Thoracic aorta (tissue), 2 donors: Measurements from ENCODE around the gene SCN8A. TPM values are rescaled to one million over a fixed set of nuclear protein-coding genes. Genes with fewer than 3 reads are reported as not detected.

ENCODE experiments used
- ATAC-seq: fragments of 150-250 bp; one replicate; pipeline ENCODE4 v1.8.0; 2017; ENCODE audit warnings: low read depth; ENCODE audit not compliant: insufficient number of reproducible peaks, low FRiP score
- DNase-seq: peaks from one replicate; pipeline ENCODE4 v3.0.0-alpha.2; 2020; ENCODE audit warnings: low spot score
- H3K27ac ChIP-seq, 2 donors: fragments of 200-600 bp; sonication (generic); 1 replicate in 1 of 2; 2 replicates in 1 of 2; pipeline ENCODE4 v1.5.1; 2016; ENCODE audit warnings: mild to moderate bottlenecking in 2 of 2, moderate library complexity in 2 of 2
- H3K27me3 ChIP-seq: fragments of 200-600 bp; sonication (generic); replicated peaks from 2 replicates; pipeline ENCODE4 v1.6.0; 2016; ENCODE audit warnings: mild to moderate bottlenecking; ENCODE audit not compliant: insufficient read depth
- H3K36me3 ChIP-seq: fragments of 200-600 bp; sonication (generic); one replicate; pipeline ENCODE4 v1.5.1; 2016
- H3K4me1 ChIP-seq, 2 donors: fragments of 200-600 bp; sonication (generic); 1 replicate in 1 of 2; 2 replicates in 1 of 2; pipeline versions ENCODE4 v1.5.1 to v1.6.0; 2016; ENCODE audit warnings: low read depth in 2 of 2, mild to moderate bottlenecking in 1 of 2; ENCODE audit not compliant: control insufficient read depth in 1 of 2
- H3K4me3 ChIP-seq: fragments of 200-600 bp; sonication (generic); 2 replicates; pipeline ENCODE4 v1.5.1; 2016; ENCODE audit warnings: mild to moderate bottlenecking
- H3K9me3 ChIP-seq: fragments of 200-600 bp; sonication (generic); 2 replicates; pipeline ENCODE4 v1.5.1; 2016
- CTCF ChIP-seq: fragments of 200-600 bp; sonication (generic); IDR thresholded peaks from one replicate; pipeline ENCODE4 v1.5.1; 2019; ENCODE audit warnings: antibody characterized with exemption
- total RNA-seq, 2 donors: library from RNA; depleted of rRNA; stranded (reverse); fragments of >200 nt; gene quantifications; one replicate each; pipeline versions ENCODE4 v1.1.0 to v1.2.3, GENCODE V29; 2016

SCN8A gene
- total RNA-seq, 2 donors from 2014 or later: 0.54 TPM; not detected in 1

- H3K4me3 ChIP-seq: no peak overlapping the region
- no peak overlapping the region for H3K27ac ChIP-seq
- H3K4me1 ChIP-seq: no peaks in the 10 kb centered on the region
- H3K27me3 ChIP-seq: no peaks in the 10 kb centered on the region
- H3K36me3 ChIP-seq: no peaks in the 10 kb centered on the region
- ATAC-seq (no peak), DNase-seq (no peak)
- peaks cover 6% of the 10 kb centered on the region for H3K9me3 ChIP-seq
- TF ChIP-seq CTCF: no peak
These were observed 149.5 kb downstream of the SCN8A start for GRCh38 chr12:51740536-51740935.

- TF ChIP-seq CTCF: no peak
- Histone ChIP-seq H3K4me1 (no peaks in the 10 kb centered on the region), H3K4me3 (no peak overlapping the region), H3K9me3 (peaks cover 6% of the 10 kb centered on the region), H3K27ac (no peak overlapping the region), H3K36me3 (no peaks in the 10 kb centered on the region), H3K27me3 (no peaks in the 10 kb centered on the region)
- DNase-seq (no peak), ATAC-seq (no peak)
These were observed 153.2 kb downstream of the SCN8A start for GRCh38 chr12:51744235-51744634.

GRCh38 chr12:51744957-51745356 is 153.9 kb downstream of the SCN8A start:
- H3K36me3 ChIP-seq: no peaks in the 10 kb centered on the region
- no peak for TF ChIP-seq CTCF
- H3K4me3 ChIP-seq: no peak overlapping the region
- H3K9me3 ChIP-seq: peaks cover 6% of the 10 kb centered on the region
- ATAC-seq (no peak), DNase-seq (no peak)
- H3K4me1 ChIP-seq: no peaks in the 10 kb centered on the region
- H3K27ac ChIP-seq: no peak overlapping the region
- no peaks in the 10 kb centered on the region for H3K27me3 ChIP-seq

- DNase-seq (no peak), ATAC-seq (no peak)
- Histone ChIP-seq H3K9me3 (peaks cover 6% of the 10 kb centered on the region), H3K4me1 (peaks cover 0 to under 1% of the 10 kb centered on the region in 2 donors), H3K36me3 (no peaks in the 10 kb centered on the region), H3K27me3 (no peaks in the 10 kb centered on the region), H3K27ac (no peak overlapping the region), H3K4me3 (no peak overlapping the region)
- no peak for TF ChIP-seq CTCF
These were observed 155.4 kb downstream of the SCN8A start for GRCh38 chr12:51746416-51746815.

GRCh38 chr12:51748235-51748634 is 157.2 kb downstream of the SCN8A start:
- Histone ChIP-seq H3K27ac (no peak overlapping the region), H3K9me3 (no peaks in the 10 kb centered on the region), H3K36me3 (no peaks in the 10 kb centered on the region), H3K4me1 (peaks cover 0 to 18% of the 10 kb centered on the region in 2 donors), H3K4me3 (no peak overlapping the region), H3K27me3 (no peaks in the 10 kb centered on the region)
- no peak for ATAC-seq
- no peak for DNase-seq
- no peak for TF ChIP-seq CTCF
